Measurements from ENCODE around the gene KRT80. TPM values are rescaled to one million over a fixed set of nuclear protein-coding genes. Genes with fewer than 3 reads are reported as not detected.
A peak's percentile ranks its signal among the peaks of the same experiment; 100 is the strongest.

Gene KRT80
- total RNA-seq, 1 donor from 2014 or later, result 7.9 TPM

GRCh38 chr12:52214421-52214802, 22.6 kb upstream of the KRT80 start:
- intact Hi-C loops (cut with DNase I), result no loop called here
- Histone ChIP-seq H3K27me3 (no peaks in the 10 kb centered on the region), H3K4me1 (peaks cover 25% of the 10 kb centered on the region), H3K4me3 (no peak overlapping the region), H3K36me3 (no peaks in the 10 kb centered on the region), H3K27ac (no peak overlapping the region), H3K9me3 (no peaks in the 10 kb centered on the region)
- TF ChIP-seq POLR2AphosphoS5 (IDR thresholded peaks at IDR 0.05; ENCODE audit: insufficient read depth in 1 of 2, low read depth in 1 of 2), result no peak
- no peak for TF ChIP-seq POLR2A (IDR thresholded peaks at IDR 0.05)
- TF ChIP-seq CTCF (IDR thresholded peaks at IDR 0.05), result no peak
- DNase-seq (ENCODE audit: extremely low spot score in 2 of 2), result no peak

- Histone ChIP-seq H3K9me3 (no peaks in the 10 kb centered on the region), H3K36me3 (no peaks in the 10 kb centered on the region), H3K27me3 (no peaks in the 10 kb centered on the region), H3K27ac (no peak overlapping the region), H3K4me3 (no peak overlapping the region), H3K4me1 (peaks cover 25% of the 10 kb centered on the region)
- intact Hi-C loops (cut with DNase I), result no loop called here
- DNase-seq (ENCODE audit: extremely low spot score in 2 of 2), result no peak
- TF ChIP-seq CTCF (IDR thresholded peaks at IDR 0.05) (peak; percentile 59 to 71 (median 67)), POLR2AphosphoS5 (IDR thresholded peaks at IDR 0.05; ENCODE audit: insufficient read depth in 1 of 2, low read depth in 1 of 2) (peak in 1 of 2 donors; percentile 22), POLR2A (IDR thresholded peaks at IDR 0.05) (no peak)
Observed at GRCh38 chr12:52213564-52214420, 22.0 kb upstream of the KRT80 start.

- H3K9me3 ChIP-seq, result no peaks in the 10 kb centered on the region
- no peaks in the 10 kb centered on the region for H3K27me3 ChIP-seq
- no peak overlapping the region for H3K4me3 ChIP-seq
- H3K4me1 ChIP-seq, result peaks cover 28% of the 10 kb centered on the region
- H3K36me3 ChIP-seq, result no peaks in the 10 kb centered on the region
- DNase-seq (ENCODE audit: extremely low spot score in 2 of 2), result no peak
- intact Hi-C loops (cut with DNase I), result no loop called here
- H3K27ac ChIP-seq, result no peak overlapping the region
- TF ChIP-seq CTCF (IDR thresholded peaks at IDR 0.05), result no peak
- TF ChIP-seq POLR2A (IDR thresholded peaks at IDR 0.05), result no peak
- TF ChIP-seq POLR2AphosphoS5 (IDR thresholded peaks at IDR 0.05; ENCODE audit: insufficient read depth in 1 of 2, low read depth in 1 of 2), result no peak
Observed at GRCh38 chr12:52212701-52213563, 21.1 kb upstream of the KRT80 start.

- Histone ChIP-seq H3K27ac (no peak overlapping the region), H3K4me1 (peaks cover 19% of the 10 kb centered on the region), H3K36me3 (no peaks in the 10 kb centered on the region), H3K27me3 (no peaks in the 10 kb centered on the region), H3K9me3 (no peaks in the 10 kb centered on the region), H3K4me3 (no peak overlapping the region)
- DNase-seq (ENCODE audit: extremely low spot score in 2 of 2), result no peak
- intact Hi-C loops (cut with DNase I), result no loop called here
- no peak for TF ChIP-seq CTCF (IDR thresholded peaks at IDR 0.05)
- no peak for TF ChIP-seq POLR2AphosphoS5 (IDR thresholded peaks at IDR 0.05; ENCODE audit: insufficient read depth in 1 of 2, low read depth in 1 of 2)
- no peak for TF ChIP-seq POLR2A (IDR thresholded peaks at IDR 0.05)
Observed at GRCh38 chr12:52211716-52212585, 20.1 kb upstream of the KRT80 start.

All from vagina (tissue), 2 donors.